ENCODE measurements around the gene SLC49A3. TPM values are rescaled to one million over a fixed set of nuclear protein-coding genes. Genes with fewer than 3 reads are reported as not detected.

Gene SLC49A3
- total and polyA plus RNA-seq, 2 of the 13 experiments (the other 11 are each of a cell fraction or from before 2014, with no cell fraction given) = 0.07 to 0.17 TPM

GRCh38 chr4:687048-687970 lies 1.6 kb downstream of the SLC49A3 start (continued):
- 0 out of 2 replicates have a peak, but pooled peaks have one; percentile 36 for TF ChIP-seq SAFB2 (CRISPR knock-in tag; IDR thresholded peaks at IDR 0.05; ENCODE audit: borderline replicate concordance, low read depth)
- TF ChIP-seq ZFP82 (CRISPR knock-in tag; IDR thresholded peaks at IDR 0.05; ENCODE audit: borderline replicate concordance) = no peak
- no peak for TF ChIP-seq ZNF674 (CRISPR knock-in tag; IDR thresholded peaks at IDR 0.05; ENCODE audit: low read depth)
- TF ChIP-seq RFXANK (CRISPR knock-in tag; IDR thresholded peaks at IDR 0.05) = no peak
- TF ChIP-seq SYNCRIP (IDR thresholded peaks at IDR 0.05; ENCODE audit: insufficient read depth, low read depth, low read length) = no peak
- TF ChIP-seq, protein P1, sequence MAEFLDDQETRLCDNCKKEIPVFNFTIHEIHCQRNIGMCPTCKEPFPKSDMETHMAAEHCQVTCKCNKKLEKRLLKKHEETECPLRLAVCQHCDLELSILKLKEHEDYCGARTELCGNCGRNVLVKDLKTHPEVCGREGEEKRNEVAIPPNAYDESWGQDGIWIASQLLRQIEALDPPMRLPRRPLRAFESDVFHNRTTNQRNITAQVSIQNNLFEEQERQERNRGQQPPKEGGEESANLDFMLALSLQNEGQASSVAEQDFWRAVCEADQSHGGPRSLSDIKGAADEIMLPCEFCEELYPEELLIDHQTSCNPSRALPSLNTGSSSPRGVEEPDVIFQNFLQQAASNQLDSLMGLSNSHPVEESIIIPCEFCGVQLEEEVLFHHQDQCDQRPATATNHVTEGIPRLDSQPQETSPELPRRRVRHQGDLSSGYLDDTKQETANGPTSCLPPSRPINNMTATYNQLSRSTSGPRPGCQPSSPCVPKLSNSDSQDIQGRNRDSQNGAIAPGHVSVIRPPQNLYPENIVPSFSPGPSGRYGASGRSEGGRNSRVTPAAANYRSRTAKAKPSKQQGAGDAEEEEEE (CRISPR knock-in tag; IDR thresholded peaks at IDR 0.05; ENCODE audit: borderline replicate concordance) = no peak
- TF ChIP-seq, protein P2, sequence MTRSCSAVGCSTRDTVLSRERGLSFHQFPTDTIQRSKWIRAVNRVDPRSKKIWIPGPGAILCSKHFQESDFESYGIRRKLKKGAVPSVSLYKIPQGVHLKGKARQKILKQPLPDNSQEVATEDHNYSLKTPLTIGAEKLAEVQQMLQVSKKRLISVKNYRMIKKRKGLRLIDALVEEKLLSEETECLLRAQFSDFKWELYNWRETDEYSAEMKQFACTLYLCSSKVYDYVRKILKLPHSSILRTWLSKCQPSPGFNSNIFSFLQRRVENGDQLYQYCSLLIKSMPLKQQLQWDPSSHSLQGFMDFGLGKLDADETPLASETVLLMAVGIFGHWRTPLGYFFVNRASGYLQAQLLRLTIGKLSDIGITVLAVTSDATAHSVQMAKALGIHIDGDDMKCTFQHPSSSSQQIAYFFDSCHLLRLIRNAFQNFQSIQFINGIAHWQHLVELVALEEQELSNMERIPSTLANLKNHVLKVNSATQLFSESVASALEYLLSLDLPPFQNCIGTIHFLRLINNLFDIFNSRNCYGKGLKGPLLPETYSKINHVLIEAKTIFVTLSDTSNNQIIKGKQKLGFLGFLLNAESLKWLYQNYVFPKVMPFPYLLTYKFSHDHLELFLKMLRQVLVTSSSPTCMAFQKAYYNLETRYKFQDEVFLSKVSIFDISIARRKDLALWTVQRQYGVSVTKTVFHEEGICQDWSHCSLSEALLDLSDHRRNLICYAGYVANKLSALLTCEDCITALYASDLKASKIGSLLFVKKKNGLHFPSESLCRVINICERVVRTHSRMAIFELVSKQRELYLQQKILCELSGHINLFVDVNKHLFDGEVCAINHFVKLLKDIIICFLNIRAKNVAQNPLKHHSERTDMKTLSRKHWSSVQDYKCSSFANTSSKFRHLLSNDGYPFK (CRISPR knock-in tag; IDR thresholded peaks at IDR 0.05; ENCODE audit: borderline replicate concordance) = peak; percentile 13; the same call in 1 of the 2 replicates
- no peak; the same call in 1 of the 2 replicates for TF ChIP-seq NCOA2 (CRISPR knock-in tag; IDR thresholded peaks at IDR 0.05)
